Subcutaneous adipose tissue (tissue), 4 donors: ENCODE measurements around the gene ETV3L. TPM values are rescaled to one million over a fixed set of nuclear protein-coding genes. Genes with fewer than 3 reads are reported as not detected.

ENCODE experiments used
- CTCF ChIP-seq: fragments of 450-650 bp; IDR thresholded peaks from one replicate; pipeline ENCODE4 v1.5.1; 2016; ENCODE audit warnings: low read depth, mild to moderate bottlenecking, control low read depth, antibody characterized with exemption, moderate library complexity
- total RNA-seq, 4 donors: library from RNA; depleted of rRNA; stranded (reverse); fragments of >200 nt; gene quantifications; one replicate each; pipeline ENCODE4 v1.1.0, GENCODE V29; 2016

The ETV3L gene
- total RNA-seq, 4 donors from 2014 or later, result not detected

GRCh38 chr1:157095551-157095950 is 4.1 kb downstream of the ETV3L start:
- no peak for TF ChIP-seq CTCF

GRCh38 chr1:157095091-157095490 is 4.5 kb downstream of the ETV3L start:
- no peak for TF ChIP-seq CTCF

GRCh38 chr1:157092831-157093230 is 6.8 kb downstream of the ETV3L start:
- no peak for TF ChIP-seq CTCF

GRCh38 chr1:157091668-157092273 is 7.8 kb downstream of the ETV3L start:
- TF ChIP-seq CTCF, result no peak

GRCh38 chr1:157091186-157091585 is 8.4 kb downstream of the ETV3L start:
- no peak for TF ChIP-seq CTCF

GRCh38 chr1:157090771-157091170 is 8.8 kb downstream of the ETV3L start:
- no peak for TF ChIP-seq CTCF

- no peak for TF ChIP-seq CTCF
Measured at GRCh38 chr1:157090196-157090647, 9.4 kb downstream of the ETV3L start.
